ENCODE measurements around the gene PODNL1.
"Not testable (repeated sequence)": the region's sequence is repeated elsewhere in the genome, so short reads cannot be mapped to it uniquely, and the experiment has no call there.

- not testable (repeated sequence) for TF ChIP-seq EZH2phosphoT487 (IDR thresholded peaks at IDR 0.05; ENCODE audit: insufficient read depth, low read depth); EZH2 (IDR thresholded peaks at IDR 0.05; ENCODE audit: insufficient read depth, poor library complexity, severe bottlenecking)
These were observed 16.1 kb downstream of the PODNL1 start for GRCh38 chr19:13922118-13922517.

Data from GM23248 (cell line).